ENCODE data around the gene SMIM33.

- TF ChIP-seq CTCF (IDR thresholded peaks at IDR 0.05 in 2 of 3, conservative IDR thresholded peaks at IDR 0.05 in 1 of 3; ENCODE audit: insufficient read depth in 2 of 3, low read depth in 1 of 3, low read length in 3 of 3) (no peak), ZNF609 (CRISPR knock-in tag; IDR thresholded peaks at IDR 0.05; ENCODE audit: borderline replicate concordance) (no peak), ZNF121 (CRISPR knock-in tag; conservative IDR thresholded peaks at IDR 0.05) (no peak), KHSRP (IDR thresholded peaks at IDR 0.05) (no peak), YY1 (IDR thresholded peaks at IDR 0.05; ENCODE audit: borderline replicate concordance in 1 of 3, control insufficient read depth in 1 of 3, extremely low read depth in 1 of 3, insufficient read depth in 3 of 3, insufficient read length in 1 of 3, insufficient replicate concordance in 2 of 3, low read depth in 1 of 3, low read length in 2 of 3) (no peak), ZBTB7A (IDR thresholded peaks at IDR 0.05; ENCODE audit: borderline replicate concordance, control insufficient read depth, low read depth, low read length) (no peak), EZH2 (IDR thresholded peaks at IDR 0.05; ENCODE audit: borderline replicate concordance, low read depth, low read length) (no peak), E2F5 (CRISPR knock-in tag; IDR thresholded peaks at IDR 0.05) (no peak), SAFB2 (IDR thresholded peaks at IDR 0.05; ENCODE audit: borderline replicate concordance, low read depth, low read length, severe bottlenecking) (no peak), TEAD1 (CRISPR knock-in tag; IDR thresholded peaks at IDR 0.05) (no peak), SMC3 (conservative IDR thresholded peaks at IDR 0.05; ENCODE audit: insufficient read depth, low read depth, low read length) (no peak), ETV6 (IDR thresholded peaks at IDR 0.05; ENCODE audit: borderline replicate concordance in 1 of 2, low read depth in 2 of 2, low read length in 1 of 2) (no peak), ETV6 (CRISPR knock-in tag; IDR thresholded peaks at IDR 0.05; ENCODE audit: borderline replicate concordance) (no peak), TAF1 (IDR thresholded peaks at IDR 0.05; ENCODE audit: control insufficient read depth, extremely low read depth, insufficient read depth, low read length, severe bottlenecking) (no peak)
These were observed 30.6 kb downstream of the SMIM33 start for GRCh38 chr5:139501381-139501780.

All from K562 (cell line).